ENCODE data around the gene C1QTNF2. TPM values are rescaled to one million over a fixed set of nuclear protein-coding genes. Genes with fewer than 3 reads are reported as not detected.

Gene C1QTNF2
- total and polyA plus RNA-seq, 4 donors, result 0.62 to 3.0 (median 1.6) TPM

GRCh38 chr5:160360310-160360709 is 10.1 kb downstream of the C1QTNF2 start:
- no peak for TF ChIP-seq CTCF (IDR thresholded peaks at IDR 0.05; ENCODE audit: control extremely low read depth, extremely low read depth)
- H3K27ac ChIP-seq (ENCODE audit: low read depth in 1 of 2, low read length in 1 of 2), result no peak overlapping the region

GRCh38 chr5:160359816-160360215 is 10.6 kb downstream of the C1QTNF2 start:
- DNase-seq (no peak), ATAC-seq (ENCODE audit: insufficient read depth, low FRiP score) (no peak)
- TF ChIP-seq CTCF (IDR thresholded peaks at IDR 0.05; ENCODE audit: control extremely low read depth, extremely low read depth), result no peak
- H3K4me1 ChIP-seq (ENCODE audit: control insufficient read depth in 5 of 5, insufficient read depth in 5 of 5, low read length in 5 of 5), result peaks cover 0 to 39% (median 12%) of the 10 kb centered on the region in 5 donors
- H3K9me3 ChIP-seq (ENCODE audit: control insufficient read depth in 4 of 4, insufficient read depth in 3 of 4, low read length in 3 of 4), result no peaks in the 10 kb centered on the region
- H3K27me3 ChIP-seq (ENCODE audit: control insufficient read depth in 3 of 3, insufficient read depth in 3 of 3, low read length in 2 of 3), result no peaks in the 10 kb centered on the region
- no peaks in the 10 kb centered on the region for H3K36me3 ChIP-seq (ENCODE audit: control insufficient read depth in 4 of 4, insufficient read depth in 4 of 4, low read length in 4 of 4)
- H3K9ac ChIP-seq (ENCODE audit: insufficient read depth in 1 of 2, low read length in 2 of 2), result no peak overlapping the region
- WGBS, 2 donors, result 45 to 58% methylated on average over 4 of the region's 4 CpGs
- no peak overlapping the region for H3K4me3 ChIP-seq
- H3K27ac ChIP-seq (ENCODE audit: low read depth in 1 of 2, low read length in 1 of 2), result peak overlapping the region in 1 of 2 donors; percentile 60

More at GRCh38 chr5:160360310-160360709, 10.1 kb downstream of the C1QTNF2 start:
- WGBS, 2 donors, result 66 to 83% methylated on average over 3 of the region's 3 CpGs
- Histone ChIP-seq H3K9me3 (ENCODE audit: control insufficient read depth in 4 of 4, insufficient read depth in 3 of 4, low read length in 3 of 4) (no peaks in the 10 kb centered on the region), H3K4me3 (no peak overlapping the region), H3K4me1 (ENCODE audit: control insufficient read depth in 5 of 5, insufficient read depth in 5 of 5, low read length in 5 of 5) (peaks cover 0 to 39% (median 12%) of the 10 kb centered on the region in 5 donors), H3K9ac (ENCODE audit: insufficient read depth in 1 of 2, low read length in 2 of 2) (no peak overlapping the region), H3K27me3 (ENCODE audit: control insufficient read depth in 3 of 3, insufficient read depth in 3 of 3, low read length in 2 of 3) (no peaks in the 10 kb centered on the region), H3K36me3 (ENCODE audit: control insufficient read depth in 4 of 4, insufficient read depth in 4 of 4, low read length in 4 of 4) (no peaks in the 10 kb centered on the region)
- ATAC-seq (ENCODE audit: insufficient read depth, low FRiP score), result no peak
- DNase-seq, result no peak

- H3K27ac ChIP-seq (ENCODE audit: low read depth in 1 of 2, low read length in 1 of 2), result no peak overlapping the region
- no peak for TF ChIP-seq CTCF (IDR thresholded peaks at IDR 0.05; ENCODE audit: control extremely low read depth, extremely low read depth)
- 0 to 1% methylated on average over 1 of the region's 1 CpG for WGBS, 2 donors
These were observed 11.2 kb downstream of the C1QTNF2 start for GRCh38 chr5:160359242-160359641.

GRCh38 chr5:160357861-160358411 is 12.5 kb downstream of the C1QTNF2 start:
- Histone ChIP-seq H3K27me3 (ENCODE audit: control insufficient read depth in 3 of 3, insufficient read depth in 3 of 3, low read length in 2 of 3) (no peaks in the 10 kb centered on the region), H3K4me3 (no peak overlapping the region), H3K9me3 (ENCODE audit: control insufficient read depth in 4 of 4, insufficient read depth in 3 of 4, low read length in 3 of 4) (no peaks in the 10 kb centered on the region), H3K27ac (ENCODE audit: low read depth in 1 of 2, low read length in 1 of 2) (peak overlapping the region; percentile 2 to 76), H3K4me1 (ENCODE audit: control insufficient read depth in 5 of 5, insufficient read depth in 5 of 5, low read length in 5 of 5) (peaks cover 0 to 29% (median 12%) of the 10 kb centered on the region in 5 donors), H3K9ac (ENCODE audit: insufficient read depth in 1 of 2, low read length in 2 of 2) (no peak overlapping the region), H3K36me3 (ENCODE audit: control insufficient read depth in 4 of 4, insufficient read depth in 4 of 4, low read length in 4 of 4) (no peaks in the 10 kb centered on the region)
- DNase-seq (peak in 1 of 3 donors; percentile 41), ATAC-seq (ENCODE audit: insufficient read depth, low FRiP score) (no peak)
- TF ChIP-seq CTCF (IDR thresholded peaks at IDR 0.05; ENCODE audit: control extremely low read depth, extremely low read depth), result no peak
- 69 to 70% methylated on average over 7 of the region's 7 CpGs for whole genome bisulfite sequencing, 2 donors

More at GRCh38 chr5:160359242-160359641, 11.2 kb downstream of the C1QTNF2 start:
- Histone ChIP-seq H3K4me3 (no peak overlapping the region), H3K36me3 (ENCODE audit: control insufficient read depth in 4 of 4, insufficient read depth in 4 of 4, low read length in 4 of 4) (no peaks in the 10 kb centered on the region), H3K9me3 (ENCODE audit: control insufficient read depth in 4 of 4, insufficient read depth in 3 of 4, low read length in 3 of 4) (no peaks in the 10 kb centered on the region), H3K4me1 (ENCODE audit: control insufficient read depth in 5 of 5, insufficient read depth in 5 of 5, low read length in 5 of 5) (peaks cover 0 to 39% (median 12%) of the 10 kb centered on the region in 5 donors), H3K27me3 (ENCODE audit: control insufficient read depth in 3 of 3, insufficient read depth in 3 of 3, low read length in 2 of 3) (no peaks in the 10 kb centered on the region), H3K9ac (ENCODE audit: insufficient read depth in 1 of 2, low read length in 2 of 2) (no peak overlapping the region)
- DNase-seq (peak in 1 of 3 donors; percentile 53), ATAC-seq (ENCODE audit: insufficient read depth, low FRiP score) (no peak)

All from lung (tissue), 12 donors.